Neuronal stem cell (in vitro differentiated cells): ENCODE measurements around the gene PRIMA1.

Experiments used
- DNase-seq: peaks from one replicate; pipeline ENCODE4 v3.0.0-alpha.2; 2013; ENCODE audit warnings: low spot score
- H2AFZ ChIP-seq: one replicate; pipeline ENCODE4 v1.6.1; 2013; ENCODE audit warnings: mild to moderate bottlenecking, low read length, inconsistent platforms
- H2AK5ac ChIP-seq: 2 replicates; pipeline ENCODE4 v1.6.1; 2013; ENCODE audit warnings: low read depth, mild to moderate bottlenecking, inconsistent platforms, low read length, moderate library complexity, mixed read lengths
- H2BK120ac ChIP-seq: 2 replicates; pipeline ENCODE4 v1.6.1; 2013; ENCODE audit warnings: low read depth, mild to moderate bottlenecking, inconsistent platforms, low read length, moderate library complexity, mixed read lengths
- H2BK12ac ChIP-seq: one replicate; pipeline ENCODE4 v1.6.1; 2013; ENCODE audit warnings: low read length, inconsistent platforms
- H2BK15ac ChIP-seq: 2 replicates; pipeline ENCODE4 v1.6.1; 2013; ENCODE audit warnings: mild to moderate bottlenecking, low read length, inconsistent platforms, mixed read lengths
- H2BK5ac ChIP-seq: one replicate; pipeline ENCODE4 v1.6.1; 2013; ENCODE audit warnings: inconsistent platforms, mild to moderate bottlenecking, low read length, moderate library complexity
- H3K14ac ChIP-seq: one replicate; pipeline ENCODE4 v1.6.1; 2013; ENCODE audit warnings: low read length, inconsistent platforms
- H3K18ac ChIP-seq: 2 replicates; pipeline ENCODE4 v1.6.1; 2013; ENCODE audit warnings: low read length, inconsistent platforms
- H3K23ac ChIP-seq: 2 replicates; pipeline ENCODE4 v1.6.1; 2013; ENCODE audit warnings: low read depth, mild to moderate bottlenecking, mixed read lengths, low read length, inconsistent platforms; ENCODE audit not compliant: poor library complexity
- H3K27ac ChIP-seq: replicated peaks from 3 replicates; pipeline ENCODE4 v1.5.1; 2013; ENCODE audit warnings: low read length, inconsistent platforms
- H3K27me3 ChIP-seq, 3 experiments: 2 replicates each; pipeline ENCODE4 v1.6.1; 2013; ENCODE audit warnings: low read length in 3 of 3, mild to moderate bottlenecking in 2 of 3, inconsistent platforms in 1 of 3, low read depth in 1 of 3, mixed read lengths in 1 of 3, moderate library complexity in 1 of 3; ENCODE audit not compliant: control insufficient read depth in 3 of 3, insufficient read depth in 3 of 3
- H3K36me3 ChIP-seq, 2 donors: replicated peaks in 1 of 2; 2 replicates each; pipeline ENCODE4 v1.6.1; 2013; ENCODE audit warnings: low read length in 2 of 2; ENCODE audit not compliant: control insufficient read depth in 2 of 2, insufficient read depth in 2 of 2
- H3K4ac ChIP-seq: 2 replicates; pipeline ENCODE4 v1.6.1; 2013; ENCODE audit warnings: inconsistent platforms, mild to moderate bottlenecking, low read length, moderate library complexity
- H3K4me1 ChIP-seq, 2 donors: 1 replicate in 1 of 2; 2 replicates in 1 of 2; pipeline ENCODE4 v1.6.1; 2013; ENCODE audit warnings: low read length in 2 of 2, low read depth in 1 of 2; ENCODE audit not compliant: control insufficient read depth in 2 of 2, insufficient read depth in 1 of 2
- H3K4me2 ChIP-seq: one replicate; pipeline ENCODE4 v1.6.1; 2013; ENCODE audit warnings: mild to moderate bottlenecking, low read length, inconsistent platforms; ENCODE audit not compliant: insufficient read depth, poor library complexity, severe bottlenecking
- H3K4me3 ChIP-seq, 2 donors: 2 replicates each; pipeline ENCODE4 v1.5.1; 2013; ENCODE audit warnings: low read length in 2 of 2, mild to moderate bottlenecking in 2 of 2, inconsistent platforms in 1 of 2, moderate library complexity in 1 of 2
- H3K79me1 ChIP-seq: one replicate; pipeline ENCODE4 v1.6.1; 2013; ENCODE audit warnings: low read depth, mild to moderate bottlenecking, inconsistent platforms, low read length, moderate library complexity
- H3K9ac ChIP-seq: one replicate; pipeline ENCODE4 v1.6.1; 2013; ENCODE audit warnings: mild to moderate bottlenecking, low read depth, low read length, inconsistent platforms; ENCODE audit not compliant: poor library complexity
- H3K9me3 ChIP-seq, 2 donors: replicated peaks in 1 of 2; 2 replicates each; pipeline versions ENCODE3 to v1.6.1; 2013; ENCODE audit warnings: low read length in 2 of 2, mild to moderate bottlenecking in 2 of 2, inconsistent platforms in 1 of 2, low read depth in 1 of 2, mixed read lengths in 1 of 2, moderate library complexity in 1 of 2; ENCODE audit not compliant: control insufficient read depth in 2 of 2, insufficient read depth in 1 of 2
- H4K8ac ChIP-seq: one replicate; pipeline ENCODE4 v1.6.1; 2013; ENCODE audit warnings: low read depth, mild to moderate bottlenecking, inconsistent platforms, low read length, moderate library complexity
- H4K91ac ChIP-seq: one replicate; pipeline ENCODE4 v1.6.1; 2013; ENCODE audit warnings: low read length, low read depth, mild to moderate bottlenecking, inconsistent platforms; ENCODE audit not compliant: poor library complexity
- WGBS, 2 donors: extraction: QIAGEN DNeasy Blood & Tissue Kit; methylation state at CpG; one replicate each; pipeline ENCODE4 v1.1.7; 2013; ENCODE audit warnings: missing lambda C conversion rate in 2 of 2, mixed read lengths in 1 of 2; ENCODE audit not compliant: insufficient read length in 2 of 2, insufficient replicate concordance in 1 of 2; ENCODE audit errors: extremely low coverage in 2 of 2; 5-methylcytosine and 5-hydroxymethylcytosine counted together

The PRIMA1 gene

GRCh38 chr14:93691042-93691780 is 97.1 kb downstream of the PRIMA1 start:
- Histone ChIP-seq H3K9ac (no peak overlapping the region), H3K4me1 (peaks cover 0 to 31% of the 10 kb centered on the region in 2 donors), H3K79me1 (peaks cover 2% of the 10 kb centered on the region), H2BK15ac (no peak overlapping the region), H3K36me3 (no peaks in the 10 kb centered on the region), H3K4me2 (no peak overlapping the region), H3K4ac (no peak overlapping the region), H3K4me3 (no peak overlapping the region), H2BK12ac (peak overlapping the region; percentile 67), H3K27me3 (no peaks in the 10 kb centered on the region), H3K14ac (no peak overlapping the region), H3K18ac (peak overlapping the region; percentile 55), H2BK5ac (no peak overlapping the region), H4K8ac (no peak overlapping the region), H2AFZ (no peak overlapping the region), H2BK120ac (no peak overlapping the region), H3K9me3 (no peaks in the 10 kb centered on the region), H2AK5ac (no peak overlapping the region), H3K23ac (no peak overlapping the region), H3K27ac (no peak overlapping the region), H4K91ac (peak overlapping the region; percentile 80)
- no peak for DNase-seq
- no CpG with 5 or more reads among the region's 16 CpGs for WGBS, 2 donors

- no peak overlapping the region for H2AK5ac ChIP-seq
- no peak overlapping the region for H2BK12ac ChIP-seq
- H3K4ac ChIP-seq = no peak overlapping the region
- DNase-seq = no peak
- no peak overlapping the region for H4K91ac ChIP-seq
- no peak overlapping the region for H2BK5ac ChIP-seq
- H3K18ac ChIP-seq = no peak overlapping the region
- H3K9me3 ChIP-seq = no peaks in the 10 kb centered on the region
- H4K8ac ChIP-seq = no peak overlapping the region
- no peak overlapping the region for H2AFZ ChIP-seq
- H3K4me1 ChIP-seq = peaks cover 0 to 35% of the 10 kb centered on the region in 2 donors
- H3K36me3 ChIP-seq = no peaks in the 10 kb centered on the region
- H3K4me3 ChIP-seq = no peak overlapping the region
- no peak overlapping the region for H3K23ac ChIP-seq
- no peak overlapping the region for H3K14ac ChIP-seq
- H3K9ac ChIP-seq = no peak overlapping the region
- peaks cover 2% of the 10 kb centered on the region for H3K79me1 ChIP-seq
- H3K27me3 ChIP-seq = peaks cover 0 to 6% (median 0%) of the 10 kb centered on the region in 3 experiments
- peak overlapping the region; percentile 65 for H3K27ac ChIP-seq
- no peak overlapping the region for H2BK15ac ChIP-seq
- no peak overlapping the region for H3K4me2 ChIP-seq
- no CpG with 5 or more reads among the region's 6 CpGs for WGBS, 2 donors
- no peak overlapping the region for H2BK120ac ChIP-seq
Observed at GRCh38 chr14:93690146-93690545, 98.1 kb downstream of the PRIMA1 start.

- no CpG with 5 or more reads among the region's 4 CpGs for WGBS, 2 donors
Observed at GRCh38 chr14:93688820-93689219, 99.5 kb downstream of the PRIMA1 start.

GRCh38 chr14:93688239-93688666 is 100.0 kb downstream of the PRIMA1 start:
- H2BK120ac ChIP-seq = no peak overlapping the region
- H3K36me3 ChIP-seq = no peaks in the 10 kb centered on the region
- no peak overlapping the region for H2AK5ac ChIP-seq
- H3K14ac ChIP-seq = no peak overlapping the region
- H2BK15ac ChIP-seq = no peak overlapping the region
- H3K27ac ChIP-seq = peak overlapping the region; percentile 95
- WGBS, 2 donors = no CpG with 5 or more reads among the region's 5 CpGs
- H2AFZ ChIP-seq = no peak overlapping the region
- DNase-seq = peak; percentile 76
- H2BK12ac ChIP-seq = no peak overlapping the region
- H3K9me3 ChIP-seq = no peaks in the 10 kb centered on the region
- peaks cover 0 to 6% (median 0%) of the 10 kb centered on the region in 3 experiments for H3K27me3 ChIP-seq
- H3K4me1 ChIP-seq = peaks cover 0 to 28% of the 10 kb centered on the region in 2 donors
- no peak overlapping the region for H4K8ac ChIP-seq
- H3K79me1 ChIP-seq = peaks cover 2% of the 10 kb centered on the region
- peak overlapping the region; percentile 52 for H3K4me2 ChIP-seq
- no peak overlapping the region for H3K18ac ChIP-seq
- no peak overlapping the region for H3K4me3 ChIP-seq
- H3K23ac ChIP-seq = no peak overlapping the region
- no peak overlapping the region for H4K91ac ChIP-seq
- no peak overlapping the region for H2BK5ac ChIP-seq
- no peak overlapping the region for H3K4ac ChIP-seq
- no peak overlapping the region for H3K9ac ChIP-seq

More at GRCh38 chr14:93688820-93689219, 99.5 kb downstream of the PRIMA1 start:
- H3K4me3 ChIP-seq = no peak overlapping the region
- H3K36me3 ChIP-seq = no peaks in the 10 kb centered on the region
- no peak overlapping the region for H3K4ac ChIP-seq
- no peak overlapping the region for H2BK120ac ChIP-seq
- no peak overlapping the region for H3K23ac ChIP-seq
- no peak for DNase-seq
- no peak overlapping the region for H3K14ac ChIP-seq
- peaks cover 2% of the 10 kb centered on the region for H3K79me1 ChIP-seq
- peaks cover 0 to 30% of the 10 kb centered on the region in 2 donors for H3K4me1 ChIP-seq
- no peak overlapping the region for H2BK5ac ChIP-seq
- peak overlapping the region; percentile 28 for H4K91ac ChIP-seq
- H3K27me3 ChIP-seq = peaks cover 0 to 6% (median 0%) of the 10 kb centered on the region in 3 experiments
- H3K9ac ChIP-seq = no peak overlapping the region
- no peak overlapping the region for H2BK12ac ChIP-seq
- no peaks in the 10 kb centered on the region for H3K9me3 ChIP-seq
- peak overlapping the region; percentile 52 for H3K4me2 ChIP-seq
- no peak overlapping the region for H2AK5ac ChIP-seq
- no peak overlapping the region for H4K8ac ChIP-seq
- peak overlapping the region; percentile 95 for H3K27ac ChIP-seq
- no peak overlapping the region for H2BK15ac ChIP-seq
- H2AFZ ChIP-seq = no peak overlapping the region
- H3K18ac ChIP-seq = peak overlapping the region; percentile 88
